Left lobe of liver (tissue), 2 donors: ENCODE results near the gene ADCY7. TPM values are rescaled to one million over a fixed set of nuclear protein-coding genes. Genes with fewer than 3 reads are reported as not detected.
"Not testable (repeated sequence)": the region's sequence is repeated elsewhere in the genome, so short reads cannot be mapped to it uniquely, and the experiment has no call there.

Experiments
- ATAC-seq: fragments of 200-7000 bp; cut with Tn5 transposase; one replicate; pipeline ENCODE4 v1.9.1; 2020; ENCODE audit warnings: mild to moderate bottlenecking, moderate library complexity
- DNase-seq: peaks from one replicate; pipeline ENCODE4 v3.0.0-alpha.2; 2020; ENCODE audit warnings: low spot score
- total RNA-seq: library from RNA; stranded (reverse); gene quantifications from one replicate; pipeline ENCODE4 v1.2.1, GENCODE V29; 2021
- donor health status: DM: no; HTN: no; CAD: no; lungs with moderate emphysema.
- donor health status: DM: no; HTN: yes; CAD: no.

The ADCY7 gene
- total RNA-seq, 1 donor from 2014 or later: 4.9 TPM

- DNase-seq: no peak
- no peak for ATAC-seq
These were observed 63.3 kb downstream of the ADCY7 start for GRCh38 chr16:50329446-50330189.

- ATAC-seq (no peak), DNase-seq (no peak)
These were observed 65.2 kb downstream of the ADCY7 start for GRCh38 chr16:50331570-50331969.

GRCh38 chr16:50332599-50332998 lies 66.2 kb downstream of the ADCY7 start:
- ATAC-seq (no peak), DNase-seq (no peak)

GRCh38 chr16:50334106-50334975 lies 68.0 kb downstream of the ADCY7 start:
- no peak for DNase-seq
- no peak for ATAC-seq

GRCh38 chr16:50335196-50335958 lies 69.0 kb downstream of the ADCY7 start:
- ATAC-seq: no peak
- no peak for DNase-seq

GRCh38 chr16:50336884-50337283 lies 70.5 kb downstream of the ADCY7 start:
- no peak for DNase-seq
- ATAC-seq: peak; percentile 38

GRCh38 chr16:50338371-50339231 lies 72.2 kb downstream of the ADCY7 start:
- ATAC-seq: no peak
- no peak for DNase-seq

GRCh38 chr16:50340578-50340977 lies 74.2 kb downstream of the ADCY7 start:
- DNase-seq: no peak
- no peak for ATAC-seq

GRCh38 chr16:50343566-50343965 lies 77.2 kb downstream of the ADCY7 start:
- not testable (repeated sequence) for ATAC-seq, DNase-seq

- not testable (repeated sequence) for DNase-seq, ATAC-seq
These were observed 78.9 kb downstream of the ADCY7 start for GRCh38 chr16:50345210-50345609.

GRCh38 chr16:50351116-50351515 lies 84.8 kb downstream of the ADCY7 start:
- ATAC-seq (no peak), DNase-seq (no peak)

GRCh38 chr16:50351952-50352351 lies 85.6 kb downstream of the ADCY7 start:
- DNase-seq (no peak), ATAC-seq (no peak)

GRCh38 chr16:50354082-50354481 lies 87.7 kb downstream of the ADCY7 start:
- ATAC-seq (no peak), DNase-seq (no peak)

- DNase-seq (no peak), ATAC-seq (peak; percentile 36)
These were observed 88.5 kb downstream of the ADCY7 start for GRCh38 chr16:50354629-50355456.

GRCh38 chr16:50359626-50360025 lies 93.3 kb downstream of the ADCY7 start:
- DNase-seq (no peak), ATAC-seq (no peak)

- ATAC-seq (no peak), DNase-seq (no peak)
These were observed 93.9 kb downstream of the ADCY7 start for GRCh38 chr16:50360033-50360778.

- DNase-seq: no peak
These were observed 94.4 kb downstream of the ADCY7 start for GRCh38 chr16:50360779-50361178.

GRCh38 chr16:50363656-50364055 lies 97.3 kb downstream of the ADCY7 start:
- DNase-seq (no peak), ATAC-seq (no peak)

More at GRCh38 chr16:50360779-50361178, 94.4 kb downstream of the ADCY7 start:
- ATAC-seq: no peak
